ENCODE measurements around the gene ACTL6B.
"Not testable (repeated sequence)": the region's sequence is repeated elsewhere in the genome, so short reads cannot be mapped to it uniquely, and the experiment has no call there.

The ACTL6B gene

DNA sequence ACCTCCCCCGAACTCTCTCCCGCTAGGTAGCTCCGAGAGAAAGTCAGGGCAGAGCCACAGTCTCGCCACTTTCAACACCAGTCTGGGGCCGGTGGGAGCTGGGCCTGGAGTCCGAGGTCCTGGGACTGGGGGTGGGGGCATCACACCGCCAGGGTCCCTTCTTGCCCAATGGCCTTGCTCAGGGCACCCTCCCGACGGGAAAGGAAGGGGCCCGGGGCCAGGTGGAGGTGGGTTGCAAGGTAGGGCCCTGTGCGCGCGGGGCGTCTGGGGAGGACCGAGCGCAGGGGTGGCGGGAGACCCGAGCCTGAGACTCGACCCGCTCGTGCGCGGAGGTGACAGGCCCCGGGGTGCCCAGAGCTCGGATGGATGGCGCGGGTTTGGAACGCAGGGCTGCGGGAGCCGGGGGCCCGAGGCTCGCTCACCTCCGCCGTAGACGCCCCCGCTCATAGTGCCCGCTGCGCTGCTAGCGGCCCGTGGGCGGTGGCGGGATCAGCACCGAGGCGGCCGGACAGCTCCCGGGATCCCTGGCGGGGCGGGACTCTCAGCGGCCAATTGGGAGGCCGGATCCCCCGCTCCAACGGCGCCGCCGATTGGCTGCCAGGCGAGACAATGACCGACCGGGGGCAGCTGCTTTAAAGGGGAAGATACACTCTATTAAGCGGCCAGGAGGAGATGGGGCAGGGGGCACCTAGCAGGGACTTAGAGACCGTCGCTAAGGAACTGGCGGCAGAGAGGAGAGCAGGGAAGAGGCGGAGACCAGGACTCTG, at the start of gene ACTL6B:
Gene ACTL6B, minus strand, starts transcription at position 541 of the 767 bp plus-strand sequence. Its CDS starts 94 bp downstream, at position 447.
- H3K36me3 ChIP-seq (ENCODE audit: control insufficient read depth in 1 of 2, insufficient read depth in 2 of 2, low read length in 2 of 2): no peaks in the 10 kb centered on the region
- H3K27me3 ChIP-seq (ENCODE audit: control insufficient read depth in 1 of 2, insufficient read depth in 2 of 2, low read length in 2 of 2): peaks cover 25 to 28% of the 10 kb centered on the region in 2 donors
- H3K4me3 ChIP-seq (ENCODE audit: low read depth in 1 of 2, low read length in 2 of 2): no peak within 1 kb of the TSS
- H3K27ac ChIP-seq (ENCODE audit: low read depth, low read length): no peak within 1 kb of the TSS
- no peak within 1 kb of the TSS for H3K9ac ChIP-seq (ENCODE audit: low read depth in 1 of 2, low read length in 2 of 2)
- no peaks in the 10 kb centered on the region for H3K9me3 ChIP-seq (ENCODE audit: control insufficient read depth in 1 of 2, low read length in 2 of 2)
- no peaks in the 10 kb centered on the region for H3K4me1 ChIP-seq (ENCODE audit: control insufficient read depth in 1 of 2, insufficient read depth in 2 of 2, low read length in 2 of 2)

DNA sequence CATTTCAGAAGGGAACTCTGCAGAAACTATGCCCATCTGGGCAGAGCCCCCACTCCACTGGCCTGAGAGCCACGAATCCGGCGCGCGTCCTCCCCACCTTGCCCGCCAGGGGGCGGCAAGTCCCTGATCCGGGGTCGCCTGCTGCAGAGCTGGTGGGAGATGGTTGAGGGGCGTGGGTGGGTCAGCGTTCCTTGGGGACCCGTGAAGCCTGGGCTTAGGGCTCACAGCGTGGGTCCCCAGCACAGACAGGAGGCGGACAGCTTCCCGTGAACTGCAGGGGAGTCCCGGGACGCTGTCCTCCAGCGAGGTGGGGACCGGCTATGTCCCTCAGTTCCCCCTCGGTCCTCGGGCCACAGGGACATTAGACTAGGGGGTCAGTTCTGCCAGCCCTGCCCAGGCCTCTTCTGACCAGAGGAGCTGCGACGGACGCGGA, 49.1 kb upstream of the ACTL6B start:
- no peaks in the 10 kb centered on the region for H3K36me3 ChIP-seq (ENCODE audit: control insufficient read depth in 1 of 2, insufficient read depth in 2 of 2, low read length in 2 of 2)
- H3K4me3 ChIP-seq (ENCODE audit: low read depth in 1 of 2, low read length in 2 of 2): peak overlapping the region; percentile 88 to 95
- peak overlapping the region; percentile 81 for H3K27ac ChIP-seq (ENCODE audit: low read depth, low read length)
- H3K27me3 ChIP-seq (ENCODE audit: control insufficient read depth in 1 of 2, insufficient read depth in 2 of 2, low read length in 2 of 2): peaks cover 0 to 4% of the 10 kb centered on the region in 2 donors
- no peaks in the 10 kb centered on the region for H3K9me3 ChIP-seq (ENCODE audit: control insufficient read depth in 1 of 2, low read length in 2 of 2)
- H3K4me1 ChIP-seq (ENCODE audit: control insufficient read depth in 1 of 2, insufficient read depth in 2 of 2, low read length in 2 of 2): peaks cover 11 to 19% of the 10 kb centered on the region in 2 donors
- peak overlapping the region; percentile 55 to 90 for H3K9ac ChIP-seq (ENCODE audit: low read depth in 1 of 2, low read length in 2 of 2)

DNA sequence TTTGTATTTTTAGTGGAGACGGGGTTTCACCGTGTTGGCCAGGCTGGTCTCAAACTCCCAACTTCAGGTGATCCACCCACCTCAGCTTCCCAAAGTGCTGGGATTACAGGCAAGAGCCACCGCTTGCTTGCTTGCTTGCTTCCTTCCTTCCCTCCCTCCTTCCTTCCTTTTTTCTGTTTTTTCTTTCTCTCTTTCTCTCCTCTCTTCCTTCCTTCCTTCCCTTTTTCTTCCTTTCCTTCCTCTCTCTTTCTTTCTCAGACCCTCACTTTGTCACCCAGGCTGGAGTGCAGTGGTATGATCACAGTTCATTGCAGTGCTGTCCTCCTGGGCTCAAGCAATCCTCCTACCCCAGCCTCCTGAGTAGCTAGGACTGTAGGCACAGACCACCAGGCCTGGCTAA, 44.8 kb upstream of the ACTL6B start:
- not testable (repeated sequence) for H3K9me3 ChIP-seq (ENCODE audit: control insufficient read depth in 1 of 2, low read length in 2 of 2); H3K4me1 ChIP-seq (ENCODE audit: control insufficient read depth in 1 of 2, insufficient read depth in 2 of 2, low read length in 2 of 2); H3K27ac ChIP-seq (ENCODE audit: low read depth, low read length); H3K36me3 ChIP-seq (ENCODE audit: control insufficient read depth in 1 of 2, insufficient read depth in 2 of 2, low read length in 2 of 2); H3K4me3 ChIP-seq (ENCODE audit: low read depth in 1 of 2, low read length in 2 of 2); H3K27me3 ChIP-seq (ENCODE audit: control insufficient read depth in 1 of 2, insufficient read depth in 2 of 2, low read length in 2 of 2); H3K9ac ChIP-seq (ENCODE audit: low read depth in 1 of 2, low read length in 2 of 2)

DNA sequence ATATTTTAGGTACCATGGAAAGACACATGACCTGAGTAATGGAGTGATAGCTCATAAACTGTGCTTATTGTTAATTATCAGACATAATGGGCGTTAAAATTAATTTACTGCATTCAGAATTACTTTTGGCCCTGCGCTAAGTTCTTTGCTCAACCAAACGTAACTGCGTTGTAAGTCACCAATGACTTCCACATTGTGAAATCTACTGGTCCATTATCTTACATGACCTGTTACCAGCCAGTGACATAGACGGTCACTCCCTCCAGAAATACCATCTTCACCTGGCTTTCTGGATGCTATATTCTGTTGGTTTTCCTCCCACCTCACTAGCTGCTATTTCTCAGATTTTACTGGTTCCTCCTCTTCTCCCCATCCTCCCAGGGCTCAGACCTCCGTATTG, 42.8 kb upstream of the ACTL6B start:
- H3K27ac ChIP-seq (ENCODE audit: low read depth, low read length): no peak overlapping the region
- H3K36me3 ChIP-seq (ENCODE audit: control insufficient read depth in 1 of 2, insufficient read depth in 2 of 2, low read length in 2 of 2): no peaks in the 10 kb centered on the region
- no peak overlapping the region for H3K4me3 ChIP-seq (ENCODE audit: low read depth in 1 of 2, low read length in 2 of 2)
- no peaks in the 10 kb centered on the region for H3K9me3 ChIP-seq (ENCODE audit: control insufficient read depth in 1 of 2, low read length in 2 of 2)
- H3K9ac ChIP-seq (ENCODE audit: low read depth in 1 of 2, low read length in 2 of 2): no peak overlapping the region
- H3K27me3 ChIP-seq (ENCODE audit: control insufficient read depth in 1 of 2, insufficient read depth in 2 of 2, low read length in 2 of 2): peaks cover 4% of the 10 kb centered on the region in 2 donors
- H3K4me1 ChIP-seq (ENCODE audit: control insufficient read depth in 1 of 2, insufficient read depth in 2 of 2, low read length in 2 of 2): no peaks in the 10 kb centered on the region

DNA sequence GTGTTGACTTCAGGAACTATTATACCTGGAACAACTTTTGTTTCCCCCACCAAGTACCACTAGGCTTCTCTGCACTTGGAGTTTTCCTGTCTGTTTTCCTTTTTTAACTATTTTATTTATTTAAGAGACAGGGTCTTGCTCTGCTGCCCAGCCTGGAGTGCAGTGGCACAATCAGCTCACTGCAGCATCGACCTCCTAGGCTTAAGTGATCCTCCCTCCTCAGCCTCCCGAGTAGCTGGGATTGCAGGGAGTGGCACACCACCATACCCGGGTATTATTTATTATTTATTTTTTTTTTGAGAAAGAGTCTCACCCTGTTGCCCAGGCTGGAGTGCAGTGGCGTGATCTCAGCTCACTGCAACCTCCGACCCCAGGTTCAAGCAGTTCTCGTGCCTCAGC, 39.9 kb upstream of the ACTL6B start:
- H3K4me1 ChIP-seq (ENCODE audit: control insufficient read depth in 1 of 2, insufficient read depth in 2 of 2, low read length in 2 of 2): peaks cover 15 to 22% of the 10 kb centered on the region in 2 donors
- H3K36me3 ChIP-seq (ENCODE audit: control insufficient read depth in 1 of 2, insufficient read depth in 2 of 2, low read length in 2 of 2): no peaks in the 10 kb centered on the region
- no peak overlapping the region for H3K27ac ChIP-seq (ENCODE audit: low read depth, low read length)
- no peak overlapping the region for H3K4me3 ChIP-seq (ENCODE audit: low read depth in 1 of 2, low read length in 2 of 2)
- H3K9ac ChIP-seq (ENCODE audit: low read depth in 1 of 2, low read length in 2 of 2): no peak overlapping the region
- no peaks in the 10 kb centered on the region for H3K9me3 ChIP-seq (ENCODE audit: control insufficient read depth in 1 of 2, low read length in 2 of 2)
- peaks cover 4% of the 10 kb centered on the region in 2 donors for H3K27me3 ChIP-seq (ENCODE audit: control insufficient read depth in 1 of 2, insufficient read depth in 2 of 2, low read length in 2 of 2)

DNA sequence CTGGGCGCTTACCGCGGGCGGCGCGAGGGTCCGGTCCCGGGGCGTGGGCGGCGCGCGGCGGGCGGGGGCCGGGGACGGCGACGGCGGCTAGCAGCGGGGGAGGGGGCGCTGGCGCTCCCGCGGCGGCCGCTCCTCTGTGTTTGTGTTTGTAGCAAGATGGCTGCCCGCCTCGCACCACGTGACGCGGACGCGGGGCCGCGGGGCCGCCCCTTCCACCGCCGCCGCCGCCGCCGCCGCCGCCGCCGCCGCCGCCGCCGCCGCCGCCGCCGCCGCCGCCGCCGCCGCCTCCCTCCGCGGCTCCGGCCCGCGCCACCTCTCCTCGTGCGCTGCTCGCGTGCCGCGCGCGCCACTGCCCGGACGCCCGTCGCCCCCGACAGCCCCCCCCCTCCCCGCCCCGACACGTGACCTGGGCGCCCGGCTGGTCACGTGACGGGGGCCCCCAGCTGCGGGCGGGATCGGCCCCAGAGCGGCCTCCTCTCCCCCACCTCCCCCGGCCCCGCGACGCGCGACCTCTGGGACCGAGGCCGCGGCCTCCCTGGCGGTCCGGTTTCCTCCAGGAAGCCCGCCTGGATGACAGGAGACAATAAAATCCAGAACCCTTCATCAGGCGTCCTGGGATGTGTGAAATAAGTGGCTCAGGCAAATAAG, 38.0 kb upstream of the ACTL6B start, which contains the start of gene GIGYF1:
Gene GIGYF1, minus strand, starts transcription at position 153 of the 648 bp plus-strand sequence. CDS start 6,012 bp downstream, outside the sequence.
- H3K4me1 ChIP-seq (ENCODE audit: control insufficient read depth in 1 of 2, insufficient read depth in 2 of 2, low read length in 2 of 2): peaks cover 17 to 24% of the 10 kb centered on the region in 2 donors
- no peak within 1 kb of the TSS for H3K27ac ChIP-seq (ENCODE audit: low read depth, low read length)
- H3K9me3 ChIP-seq (ENCODE audit: control insufficient read depth in 1 of 2, low read length in 2 of 2): no peaks in the 10 kb centered on the region
- peaks cover 0 to 7% of the 10 kb centered on the region in 2 donors for H3K36me3 ChIP-seq (ENCODE audit: control insufficient read depth in 1 of 2, insufficient read depth in 2 of 2, low read length in 2 of 2)
- peak within 1 kb of the TSS; percentile 74 to 80 for H3K4me3 ChIP-seq (ENCODE audit: low read depth in 1 of 2, low read length in 2 of 2)
- no peaks in the 10 kb centered on the region for H3K27me3 ChIP-seq (ENCODE audit: control insufficient read depth in 1 of 2, insufficient read depth in 2 of 2, low read length in 2 of 2)
- peak within 1 kb of the TSS; percentile 56 to 70 for H3K9ac ChIP-seq (ENCODE audit: low read depth in 1 of 2, low read length in 2 of 2)

DNA sequence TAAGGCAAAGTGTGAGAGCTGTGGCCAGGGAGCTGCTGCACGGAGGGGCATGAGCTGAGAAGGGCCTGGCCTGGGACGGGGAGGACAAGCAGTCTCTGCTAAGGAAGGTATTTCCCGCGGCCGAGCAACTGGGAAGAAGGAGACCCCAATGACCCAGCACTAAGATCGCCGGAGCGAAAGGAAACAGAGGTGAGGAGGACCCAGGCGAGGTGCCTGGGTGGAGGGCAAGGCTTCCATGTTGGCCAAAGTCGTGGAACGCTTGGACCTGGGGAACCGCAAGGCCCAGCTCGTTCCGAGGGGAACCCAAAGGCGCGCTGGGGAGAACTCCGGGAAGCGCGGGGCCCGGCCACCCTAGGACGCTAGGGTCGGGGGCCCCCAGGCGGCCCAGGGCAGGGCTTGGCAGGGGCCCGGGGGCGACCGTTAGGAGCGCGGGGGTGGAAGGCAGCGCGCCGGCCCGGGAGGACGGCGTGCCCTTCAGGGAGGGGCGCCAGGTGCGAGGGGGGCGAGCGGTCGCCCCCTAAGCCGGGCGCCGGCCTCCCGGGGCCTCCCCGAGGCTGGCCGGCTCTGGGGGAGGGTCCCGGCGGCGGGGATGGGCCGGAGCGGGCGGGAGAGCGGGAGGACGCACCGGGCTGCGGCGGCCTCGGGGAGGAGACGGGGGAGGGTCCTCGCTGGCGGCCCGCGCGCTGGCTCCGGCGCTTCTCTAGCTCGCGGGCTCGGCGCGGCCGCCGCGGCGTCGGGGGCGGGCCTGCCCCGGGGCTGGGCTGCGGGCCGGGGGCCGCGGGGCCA, 37.3 kb upstream of the ACTL6B start:
- Histone ChIP-seq H3K9me3 (ENCODE audit: control insufficient read depth in 1 of 2, low read length in 2 of 2) (no peaks in the 10 kb centered on the region), H3K4me1 (ENCODE audit: control insufficient read depth in 1 of 2, insufficient read depth in 2 of 2, low read length in 2 of 2) (peaks cover 17 to 24% of the 10 kb centered on the region in 2 donors), H3K4me3 (ENCODE audit: low read depth in 1 of 2, low read length in 2 of 2) (peak overlapping the region; percentile 74 to 80), H3K9ac (ENCODE audit: low read depth in 1 of 2, low read length in 2 of 2) (peak overlapping the region; percentile 56 to 70), H3K27ac (ENCODE audit: low read depth, low read length) (no peak overlapping the region), H3K27me3 (ENCODE audit: control insufficient read depth in 1 of 2, insufficient read depth in 2 of 2, low read length in 2 of 2) (no peaks in the 10 kb centered on the region), H3K36me3 (ENCODE audit: control insufficient read depth in 1 of 2, insufficient read depth in 2 of 2, low read length in 2 of 2) (peaks cover 0 to 15% of the 10 kb centered on the region in 2 donors)

DNA sequence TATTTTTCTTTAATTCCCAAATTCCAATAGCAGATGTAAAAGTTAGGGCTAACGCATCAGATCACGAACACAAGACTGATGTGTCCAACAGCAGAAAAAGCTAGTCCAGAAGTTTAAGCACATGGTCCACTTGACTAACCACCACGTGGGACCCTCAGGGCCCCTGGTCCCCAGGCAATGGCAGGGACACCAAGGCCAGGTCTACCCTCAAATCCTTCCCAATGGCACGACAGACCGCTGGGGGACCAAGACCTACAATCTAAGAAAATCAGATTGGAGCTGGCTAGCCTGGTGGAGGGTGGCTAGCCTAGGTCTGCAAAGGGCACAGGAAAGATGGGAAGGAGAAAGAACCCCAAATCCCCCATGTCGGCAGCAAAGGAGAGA, 36.3 kb upstream of the ACTL6B start:
- Histone ChIP-seq H3K36me3 (ENCODE audit: control insufficient read depth in 1 of 2, insufficient read depth in 2 of 2, low read length in 2 of 2) (peaks cover 0 to 23% of the 10 kb centered on the region in 2 donors), H3K9me3 (ENCODE audit: control insufficient read depth in 1 of 2, low read length in 2 of 2) (no peaks in the 10 kb centered on the region), H3K9ac (ENCODE audit: low read depth in 1 of 2, low read length in 2 of 2) (peak overlapping the region; percentile 56 to 70), H3K27ac (ENCODE audit: low read depth, low read length) (no peak overlapping the region), H3K27me3 (ENCODE audit: control insufficient read depth in 1 of 2, insufficient read depth in 2 of 2, low read length in 2 of 2) (no peaks in the 10 kb centered on the region), H3K4me1 (ENCODE audit: control insufficient read depth in 1 of 2, insufficient read depth in 2 of 2, low read length in 2 of 2) (peaks cover 17 to 24% of the 10 kb centered on the region in 2 donors), H3K4me3 (ENCODE audit: low read depth in 1 of 2, low read length in 2 of 2) (peak overlapping the region; percentile 74 to 80)

DNA sequence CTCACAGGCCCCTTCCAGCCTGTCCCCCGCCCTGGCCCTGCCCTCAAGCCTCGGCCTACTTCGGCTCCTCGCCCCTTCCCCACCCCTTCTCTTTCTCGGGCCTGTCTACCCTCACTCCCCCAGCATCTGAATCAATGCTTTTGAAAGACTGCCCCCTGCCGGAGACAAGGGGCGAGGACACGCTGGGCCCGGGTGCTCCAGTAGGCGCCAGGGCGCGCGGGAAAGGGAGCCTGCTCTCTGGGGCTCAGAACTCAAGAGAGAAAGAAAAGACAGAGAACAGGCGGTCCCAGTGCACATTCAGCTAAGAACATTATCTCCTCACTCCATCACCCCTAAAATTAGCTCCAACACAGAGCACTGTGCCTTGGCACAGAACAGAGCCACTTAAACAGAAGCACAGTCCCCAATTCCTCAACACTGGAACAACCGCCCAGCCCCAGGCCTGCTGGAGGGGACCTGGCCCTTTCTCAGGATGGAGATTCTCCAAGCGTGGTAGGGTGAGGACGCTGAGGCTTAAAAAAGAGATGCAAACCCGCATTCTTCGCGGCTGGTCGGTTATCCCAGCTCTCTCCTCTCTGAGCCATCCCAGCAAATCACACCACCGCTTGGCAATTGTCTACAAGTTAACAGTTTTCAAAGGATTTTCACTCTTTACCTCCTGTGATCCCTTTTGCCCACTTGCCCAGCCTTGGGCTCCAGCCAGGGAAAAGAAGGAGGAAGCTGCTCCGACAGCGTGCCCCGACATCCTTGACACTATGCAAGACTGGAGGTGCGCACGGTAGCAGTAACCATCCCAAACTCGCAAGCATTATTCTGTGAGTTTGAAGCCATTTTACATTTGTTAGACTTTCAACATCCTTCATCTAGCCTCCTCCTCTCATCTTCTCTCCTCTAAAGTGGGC, 35.7 kb upstream of the ACTL6B start:
- Histone ChIP-seq H3K27me3 (ENCODE audit: control insufficient read depth in 1 of 2, insufficient read depth in 2 of 2, low read length in 2 of 2) (no peaks in the 10 kb centered on the region), H3K27ac (ENCODE audit: low read depth, low read length) (no peak overlapping the region), H3K9ac (ENCODE audit: low read depth in 1 of 2, low read length in 2 of 2) (peak overlapping the region; percentile 25 to 56), H3K36me3 (ENCODE audit: control insufficient read depth in 1 of 2, insufficient read depth in 2 of 2, low read length in 2 of 2) (peaks cover 0 to 29% of the 10 kb centered on the region in 2 donors), H3K4me1 (ENCODE audit: control insufficient read depth in 1 of 2, insufficient read depth in 2 of 2, low read length in 2 of 2) (peaks cover 17 to 24% of the 10 kb centered on the region in 2 donors), H3K4me3 (ENCODE audit: low read depth in 1 of 2, low read length in 2 of 2) (peak overlapping the region; percentile 31 to 80), H3K9me3 (ENCODE audit: control insufficient read depth in 1 of 2, low read length in 2 of 2) (no peaks in the 10 kb centered on the region)

Data from duodenal mucosa (tissue), 2 donors.